Stimulated activated CD8-positive, alpha-beta memory T cell treated with anti-CD3 and anti-CD28 coated beads, Interleukin-2, amount 100 ng/mL, for 1 hour (primary cell): ENCODE results near the gene MOSPD2.
A peak's percentile ranks its signal among the peaks of the same experiment; 100 is the strongest.

Experiments
- DNase-seq, 2 donors: peaks; one replicate each; pipeline ENCODE4 v3.0.0-alpha.2; 2020; ENCODE audit warnings: low read depth in 2 of 2

The MOSPD2 gene

GRCh38 chrX:14872851-14873675 is at the start of gene MOSPD2, which contains the start of gene FANCB:
Gene MOSPD2 (plus strand): TSS chrX:14873421. CDS start chrX:14873529, 108 bp downstream.
Gene FANCB (minus strand): TSS chrX:14873069. CDS start chrX:14865510, 7,559 bp downstream.
- peak; percentile 81 to 88 for DNase-seq

GRCh38 chrX:14825851-14826250 is 47.4 kb upstream of the MOSPD2 start:
- DNase-seq = no peak

- DNase-seq = no peak
These were observed 46.9 kb upstream of the MOSPD2 start for GRCh38 chrX:14826319-14826718.

GRCh38 chrX:14829643-14830042 is 43.6 kb upstream of the MOSPD2 start:
- DNase-seq = no peak

GRCh38 chrX:14832151-14832550 is 41.1 kb upstream of the MOSPD2 start:
- no peak for DNase-seq

GRCh38 chrX:14832586-14832985 is 40.6 kb upstream of the MOSPD2 start:
- no peak for DNase-seq

- DNase-seq = no peak
These were observed 36.1 kb upstream of the MOSPD2 start for GRCh38 chrX:14837155-14837554.

GRCh38 chrX:14843666-14844065 is 29.6 kb upstream of the MOSPD2 start:
- DNase-seq = no peak

- no peak for DNase-seq
These were observed 21.7 kb upstream of the MOSPD2 start for GRCh38 chrX:14851526-14851925.

- DNase-seq = no peak
These were observed 8.6 kb upstream of the MOSPD2 start for GRCh38 chrX:14864631-14865030.

GRCh38 chrX:14865201-14865600 is 8.0 kb upstream of the MOSPD2 start:
- no peak for DNase-seq

GRCh38 chrX:14871767-14872166 is 1.5 kb upstream of the MOSPD2 start:
- no peak for DNase-seq

GRCh38 chrX:14872355-14872754 is 866 bp upstream of the MOSPD2 start:
- DNase-seq = no peak

GRCh38 chrX:14873676-14874049 is 442 bp downstream of the MOSPD2 start:
- DNase-seq = no peak

GRCh38 chrX:14875624-14876023 is 2.4 kb downstream of the MOSPD2 start:
- no peak for DNase-seq

- DNase-seq = no peak
These were observed 10.6 kb downstream of the MOSPD2 start for GRCh38 chrX:14883826-14884225.

GRCh38 chrX:14884714-14885113 is 11.5 kb downstream of the MOSPD2 start:
- no peak for DNase-seq

GRCh38 chrX:14886252-14886651 is 13.0 kb downstream of the MOSPD2 start:
- DNase-seq = no peak

- no peak for DNase-seq
These were observed 23.1 kb downstream of the MOSPD2 start for GRCh38 chrX:14896273-14896672.

- DNase-seq = no peak
These were observed 23.8 kb downstream of the MOSPD2 start for GRCh38 chrX:14897042-14897441.

GRCh38 chrX:14899607-14900006 is 26.4 kb downstream of the MOSPD2 start:
- no peak for DNase-seq

GRCh38 chrX:14902537-14902936 is 29.3 kb downstream of the MOSPD2 start:
- no peak for DNase-seq

- no peak for DNase-seq
These were observed 30.7 kb downstream of the MOSPD2 start for GRCh38 chrX:14903891-14904290.

GRCh38 chrX:14913241-14913640 is 40.0 kb downstream of the MOSPD2 start:
- no peak for DNase-seq
